Vagina (tissue), 2 donors: ENCODE measurements around the gene ZPBP.

Source experiments
- CTCF ChIP-seq, 3 experiments: fragments of 450-650 bp in 2 of 3; fragments of 200-600 bp in 1 of 3; sonication (generic) in 1 of 3; IDR thresholded peaks; one replicate each; pipeline ENCODE4 v1.5.1; 2017 to 2019; ENCODE audit warnings: antibody characterized with exemption in 3 of 3, mild to moderate bottlenecking in 2 of 3, moderate library complexity in 2 of 3
- POLR2A ChIP-seq, 2 donors: fragments of 450-650 bp; IDR thresholded peaks; one replicate each; pipeline ENCODE4 v1.6.1; 2017; ENCODE audit warnings: antibody characterized with exemption in 2 of 2, mild to moderate bottlenecking in 2 of 2, moderate library complexity in 2 of 2
- POLR2AphosphoS5 ChIP-seq, 2 donors: sonication (generic); formaldehyde crosslinking; IDR thresholded peaks; one replicate each; pipeline ENCODE4 v1.9.0; 2017; ENCODE audit warnings: antibody characterized with exemption in 2 of 2, mild to moderate bottlenecking in 2 of 2, low read depth in 1 of 2; ENCODE audit not compliant: insufficient read depth in 1 of 2

GRCh38 chr7:49976238-49976637 lies 116.8 kb downstream of the ZPBP start:
- TF ChIP-seq CTCF (IDR thresholded peaks at IDR 0.05) (no peak), POLR2A (IDR thresholded peaks at IDR 0.05) (no peak), POLR2AphosphoS5 (IDR thresholded peaks at IDR 0.05; ENCODE audit: insufficient read depth in 1 of 2, low read depth in 1 of 2) (no peak)
